ENCODE measurements around the gene MMP24OS.
"Not testable (repeated sequence)": the region's sequence is repeated elsewhere in the genome, so short reads cannot be mapped to it uniquely, and the experiment has no call there.

DNA sequence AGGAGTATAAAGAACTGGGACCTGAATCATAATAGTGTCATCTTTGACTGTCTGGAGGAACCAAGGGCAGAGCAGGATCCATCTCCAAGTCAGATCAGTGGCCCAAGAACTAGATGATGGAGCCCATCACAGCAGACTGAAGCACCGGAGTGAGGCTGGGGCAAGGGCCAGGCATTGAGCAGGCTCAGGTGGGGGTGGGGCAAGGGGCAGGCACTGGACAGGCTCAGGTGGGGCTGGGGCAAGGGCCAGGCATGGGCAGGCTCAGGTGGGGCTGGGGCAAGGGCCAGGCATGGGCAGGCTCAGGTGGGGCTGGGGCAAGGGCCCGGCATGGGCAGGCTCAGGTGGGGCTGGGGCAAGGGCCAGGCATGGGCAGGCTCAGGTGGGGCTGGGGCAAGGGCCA, 25.3 kb downstream of the MMP24OS start:
- TF ChIP-seq CTCF, POLR2A, POLR2AphosphoS5, EP300 (IDR thresholded peaks at IDR 0.05): not testable (repeated sequence)
